Esophagus squamous epithelium (tissue), 5 donors: Measurements from ENCODE around the gene TICRR. TPM values are rescaled to one million over a fixed set of nuclear protein-coding genes. Genes with fewer than 3 reads are reported as not detected.

Source experiments
- DNase-seq: peaks from one replicate; lab custom pipeline; 2025; lab: John Stamatoyannopoulos, UW
- H3K27ac ChIP-seq, 4 donors: fragments of 200-600 bp; sonication (generic); one replicate each; pipeline ENCODE4 v1.5.1; 2016 to 2019; ENCODE audit warnings: mild to moderate bottlenecking in 1 of 4
- H3K27me3 ChIP-seq, 4 donors: fragments of 200-600 bp; sonication (generic); 1 replicate in 3 of 4; 2 replicates in 1 of 4; pipeline versions ENCODE4 v1.5.1 to v1.6.0; 2017 to 2021; ENCODE audit warnings: antibody characterized with exemption in 1 of 4
- H3K36me3 ChIP-seq, 3 donors: fragments of 200-600 bp; sonication (generic); one replicate each; pipeline ENCODE4 v1.5.1; 2016 to 2019
- H3K4me1 ChIP-seq, 3 donors: fragments of 200-600 bp; sonication (generic); one replicate each; pipeline ENCODE4 v1.5.1; 2017 to 2019
- H3K4me3 ChIP-seq, 4 donors: fragments of 200-600 bp; sonication (generic); 1 replicate in 3 of 4; 2 replicates in 1 of 4; pipeline ENCODE4 v1.5.1; 2016 to 2019; ENCODE audit warnings: mild to moderate bottlenecking in 2 of 4, moderate library complexity in 1 of 4
- H3K9me3 ChIP-seq, 3 donors: fragments of 200-600 bp; sonication (generic); one replicate each; pipeline ENCODE4 v1.5.1; 2016 to 2019
- CTCF ChIP-seq, 6 experiments: fragments of 450-650 bp in 4 of 6; fragments of 200-600 bp in 2 of 6; sonication (generic) in 2 of 6; IDR thresholded peaks; one replicate each; pipeline ENCODE4 v1.5.1; 2016 to 2019; ENCODE audit warnings: antibody characterized with exemption in 6 of 6, mild to moderate bottlenecking in 4 of 6, moderate library complexity in 4 of 6
- POLR2A ChIP-seq, 4 donors: fragments of 450-650 bp; IDR thresholded peaks; one replicate each; pipeline ENCODE4 v1.6.1; 2017; ENCODE audit warnings: antibody characterized with exemption in 4 of 4, mild to moderate bottlenecking in 4 of 4, moderate library complexity in 3 of 4
- WGBS, 2 donors: methylation state at CpG; one replicate each; pipeline ENCODE4 v1.1.5; 2018; 5-methylcytosine and 5-hydroxymethylcytosine counted together
- intact Hi-C: fragments of 100-400 bp; cut with DNase I; formaldehyde crosslinking; loops from one replicate; pipeline ENCODE4 v1.15.0; 2022
- total RNA-seq, 4 donors: library from RNA; depleted of rRNA; stranded (reverse); fragments of >200 nt; gene quantifications; one replicate each; pipeline ENCODE4 v1.1.0, GENCODE V29; 2016
- donor health status: DM: yes; HTN: yes; CAD: no.

TICRR gene
- total RNA-seq, 4 donors from 2014 or later: 8.4 to 33.7 (median 10.1) TPM

- Histone ChIP-seq H3K4me3 (no peak overlapping the region), H3K9me3 (no peaks in the 10 kb centered on the region), H3K36me3 (peaks cover 7 to 73% (median 29%) of the 10 kb centered on the region in 3 donors), H3K4me1 (no peaks in the 10 kb centered on the region), H3K27me3 (no peaks in the 10 kb centered on the region), H3K27ac (no peak overlapping the region)
- TF ChIP-seq CTCF (IDR thresholded peaks at IDR 0.05): no peak
- no peak for TF ChIP-seq POLR2A (IDR thresholded peaks at IDR 0.05)
- intact Hi-C loops: no loop called here
- 99 to 100% methylated on average over 8 to 10 of the region's 30 CpGs for WGBS, 2 donors
- no peak for DNase-seq
Measured at GRCh38 chr15:89630974-89631901, 56.0 kb downstream of the TICRR start.

- no peak for TF ChIP-seq CTCF (IDR thresholded peaks at IDR 0.05)
- no peak for TF ChIP-seq POLR2A (IDR thresholded peaks at IDR 0.05)
- no peak overlapping the region for H3K27ac ChIP-seq
Measured at GRCh38 chr15:89631902-89632264, 56.6 kb downstream of the TICRR start.

GRCh38 chr15:89632563-89633430, 57.5 kb downstream of the TICRR start:
- DNase-seq: no peak
- H3K36me3 ChIP-seq: peaks cover 7 to 58% (median 29%) of the 10 kb centered on the region in 3 donors
- WGBS, 2 donors: 96 to 97% methylated on average over 8 to 13 of the region's 18 CpGs
- H3K27ac ChIP-seq: no peak overlapping the region
- no peak overlapping the region for H3K4me3 ChIP-seq
- TF ChIP-seq POLR2A (IDR thresholded peaks at IDR 0.05): no peak
- TF ChIP-seq CTCF (IDR thresholded peaks at IDR 0.05): no peak
- H3K9me3 ChIP-seq: no peaks in the 10 kb centered on the region
- H3K27me3 ChIP-seq: no peaks in the 10 kb centered on the region
- H3K4me1 ChIP-seq: no peaks in the 10 kb centered on the region
- intact Hi-C loops: no loop called here

More at GRCh38 chr15:89631902-89632264, 56.6 kb downstream of the TICRR start:
- H3K9me3 ChIP-seq: no peaks in the 10 kb centered on the region
- no peaks in the 10 kb centered on the region for H3K4me1 ChIP-seq
- DNase-seq: no peak
- intact Hi-C loops: no loop called here
- H3K27me3 ChIP-seq: no peaks in the 10 kb centered on the region
- H3K4me3 ChIP-seq: no peak overlapping the region
- 87 to 90% methylated on average over 10 of the region's 10 CpGs for WGBS, 2 donors
- H3K36me3 ChIP-seq: peaks cover 7 to 67% (median 29%) of the 10 kb centered on the region in 3 donors

- Histone ChIP-seq H3K9me3 (no peaks in the 10 kb centered on the region), H3K27ac (no peak overlapping the region), H3K36me3 (peaks cover 7 to 50% (median 21%) of the 10 kb centered on the region in 3 donors), H3K4me3 (no peak overlapping the region), H3K4me1 (no peaks in the 10 kb centered on the region), H3K27me3 (no peaks in the 10 kb centered on the region)
- WGBS, 2 donors: 93 to 98% methylated on average over 3 to 12 of the region's 23 CpGs
- intact Hi-C loops: no loop called here
- TF ChIP-seq POLR2A (IDR thresholded peaks at IDR 0.05) (no peak), CTCF (IDR thresholded peaks at IDR 0.05) (no peak)
- DNase-seq: no peak
Measured at GRCh38 chr15:89633585-89633984, 58.3 kb downstream of the TICRR start.
